Loucy (cell line): ENCODE results near the gene PITPNC1.

Experiments
- EZH2phosphoT487 ChIP-seq: fragments of 200-600 bp; IDR thresholded peaks from 2 replicates; pipeline ENCODE4 v1.6.1; 2018; ENCODE audit warnings: antibody characterized with exemption, mild to moderate bottlenecking, moderate library complexity, borderline replicate concordance
- TF ChIP-seq, protein P1 (sequence below): fragments of 200-600 bp; sonication (generic); conservative IDR thresholded peaks from 2 replicates; pipeline ENCODE4 v1.5.1; 2014; ENCODE audit warnings: mild to moderate bottlenecking, antibody characterized with exemption, low read length

DNA sequence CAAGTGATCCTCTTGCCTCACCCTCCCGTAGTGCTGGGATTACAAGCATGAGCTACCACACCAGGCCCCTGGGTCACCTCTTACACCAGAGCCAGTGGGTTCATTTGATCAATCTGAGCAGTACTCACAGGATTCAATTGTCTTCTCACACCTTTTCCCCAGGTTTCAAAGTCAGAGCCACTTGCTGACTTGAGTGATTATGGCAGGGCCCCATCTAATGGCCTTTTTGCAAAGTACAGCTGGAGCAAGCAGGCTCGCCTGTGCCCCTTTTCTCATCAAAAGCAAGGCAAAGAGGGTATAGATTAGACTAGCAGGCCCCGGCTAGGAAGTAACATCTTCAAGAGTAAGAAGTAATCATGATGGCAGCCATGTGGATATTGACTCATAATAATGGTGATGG is 225.9 kb downstream of the PITPNC1 start:
- TF ChIP-seq, protein P1, sequence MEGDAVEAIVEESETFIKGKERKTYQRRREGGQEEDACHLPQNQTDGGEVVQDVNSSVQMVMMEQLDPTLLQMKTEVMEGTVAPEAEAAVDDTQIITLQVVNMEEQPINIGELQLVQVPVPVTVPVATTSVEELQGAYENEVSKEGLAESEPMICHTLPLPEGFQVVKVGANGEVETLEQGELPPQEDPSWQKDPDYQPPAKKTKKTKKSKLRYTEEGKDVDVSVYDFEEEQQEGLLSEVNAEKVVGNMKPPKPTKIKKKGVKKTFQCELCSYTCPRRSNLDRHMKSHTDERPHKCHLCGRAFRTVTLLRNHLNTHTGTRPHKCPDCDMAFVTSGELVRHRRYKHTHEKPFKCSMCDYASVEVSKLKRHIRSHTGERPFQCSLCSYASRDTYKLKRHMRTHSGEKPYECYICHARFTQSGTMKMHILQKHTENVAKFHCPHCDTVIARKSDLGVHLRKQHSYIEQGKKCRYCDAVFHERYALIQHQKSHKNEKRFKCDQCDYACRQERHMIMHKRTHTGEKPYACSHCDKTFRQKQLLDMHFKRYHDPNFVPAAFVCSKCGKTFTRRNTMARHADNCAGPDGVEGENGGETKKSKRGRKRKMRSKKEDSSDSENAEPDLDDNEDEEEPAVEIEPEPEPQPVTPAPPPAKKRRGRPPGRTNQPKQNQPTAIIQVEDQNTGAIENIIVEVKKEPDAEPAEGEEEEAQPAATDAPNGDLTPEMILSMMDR, result peak; percentile 68
- no peak for TF ChIP-seq EZH2phosphoT487
